ENCODE data around the gene SELENOV.
A peak's percentile ranks its signal among the peaks of the same experiment; 100 is the strongest.

SELENOV gene

DNA sequence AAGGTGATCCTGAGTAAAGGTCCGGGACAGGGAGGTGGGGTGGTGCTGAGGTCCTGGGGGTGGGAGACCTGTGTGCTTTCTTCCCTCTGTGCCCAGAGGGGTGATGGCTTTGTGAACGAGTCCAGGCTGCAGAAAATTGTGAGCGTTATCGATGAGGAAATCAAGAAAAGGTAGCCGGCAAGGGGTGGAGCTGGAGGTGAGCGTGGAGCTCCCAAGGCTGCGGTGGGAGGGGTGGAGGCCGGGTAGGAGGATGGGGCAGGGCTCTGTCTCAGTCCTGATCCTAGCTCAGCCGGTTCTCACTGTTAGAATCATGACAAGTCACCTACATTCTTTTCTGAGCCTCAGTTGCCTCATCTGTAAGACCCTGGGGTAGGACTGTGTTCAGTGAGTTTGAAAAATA lies 4.0 kb downstream of the SELENOV start:
- no peak for TF ChIP-seq CTCF (IDR thresholded peaks at IDR 0.05)
- no peak overlapping the region for H3K27ac ChIP-seq
- DNase-seq (ENCODE audit: low spot score) = no peak

GRCh38 chr19:39520541-39521484 lies 5.9 kb downstream of the SELENOV start:
- Histone ChIP-seq H3K4me3 (no peak overlapping the region), H3K27ac (no peak overlapping the region)
- DNase-seq (ENCODE audit: low spot score) = no peak
- no peak for TF ChIP-seq CTCF (IDR thresholded peaks at IDR 0.05)

More for the DNA sequence above, 4.0 kb downstream of the SELENOV start:
- H3K4me3 ChIP-seq = no peak overlapping the region

DNA sequence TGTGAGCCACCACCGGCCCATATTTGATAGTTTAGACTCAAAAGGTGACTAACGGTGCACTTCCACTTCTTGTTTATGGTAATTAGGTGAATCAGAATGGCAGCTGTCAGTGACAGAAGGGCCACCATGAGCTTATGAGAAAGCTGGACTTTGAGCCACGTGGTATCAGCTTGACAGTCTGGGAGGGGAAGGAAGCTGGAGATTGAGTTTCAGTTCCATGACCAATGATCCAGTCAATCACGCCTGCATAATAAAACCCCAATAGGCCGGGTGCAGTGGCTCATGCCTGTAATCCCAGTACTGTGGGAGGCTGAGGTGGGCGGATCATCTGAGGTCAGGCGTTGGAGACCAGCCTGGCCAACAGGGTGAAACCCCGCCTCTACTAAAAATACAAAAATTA lies 9.6 kb downstream of the SELENOV start:
- Histone ChIP-seq H3K4me3 (no peak overlapping the region), H3K27ac (no peak overlapping the region)
- no peak for TF ChIP-seq CTCF (IDR thresholded peaks at IDR 0.05)
- DNase-seq (ENCODE audit: low spot score) = no peak

- H3K4me3 ChIP-seq = no peak overlapping the region
- no peak for DNase-seq (ENCODE audit: low spot score)
- H3K27ac ChIP-seq = no peak overlapping the region
- TF ChIP-seq CTCF (IDR thresholded peaks at IDR 0.05) = no peak
Observed at GRCh38 chr19:39525205-39525604, 10.3 kb downstream of the SELENOV start.

- no peak for TF ChIP-seq CTCF (IDR thresholded peaks at IDR 0.05)
- peak overlapping the region; percentile 95 for H3K4me3 ChIP-seq
- DNase-seq (ENCODE audit: low spot score) = no peak
- peak overlapping the region; percentile 76 to 93 for H3K27ac ChIP-seq
Observed at GRCh38 chr19:39531834-39532232, 16.9 kb downstream of the SELENOV start.

DNA sequence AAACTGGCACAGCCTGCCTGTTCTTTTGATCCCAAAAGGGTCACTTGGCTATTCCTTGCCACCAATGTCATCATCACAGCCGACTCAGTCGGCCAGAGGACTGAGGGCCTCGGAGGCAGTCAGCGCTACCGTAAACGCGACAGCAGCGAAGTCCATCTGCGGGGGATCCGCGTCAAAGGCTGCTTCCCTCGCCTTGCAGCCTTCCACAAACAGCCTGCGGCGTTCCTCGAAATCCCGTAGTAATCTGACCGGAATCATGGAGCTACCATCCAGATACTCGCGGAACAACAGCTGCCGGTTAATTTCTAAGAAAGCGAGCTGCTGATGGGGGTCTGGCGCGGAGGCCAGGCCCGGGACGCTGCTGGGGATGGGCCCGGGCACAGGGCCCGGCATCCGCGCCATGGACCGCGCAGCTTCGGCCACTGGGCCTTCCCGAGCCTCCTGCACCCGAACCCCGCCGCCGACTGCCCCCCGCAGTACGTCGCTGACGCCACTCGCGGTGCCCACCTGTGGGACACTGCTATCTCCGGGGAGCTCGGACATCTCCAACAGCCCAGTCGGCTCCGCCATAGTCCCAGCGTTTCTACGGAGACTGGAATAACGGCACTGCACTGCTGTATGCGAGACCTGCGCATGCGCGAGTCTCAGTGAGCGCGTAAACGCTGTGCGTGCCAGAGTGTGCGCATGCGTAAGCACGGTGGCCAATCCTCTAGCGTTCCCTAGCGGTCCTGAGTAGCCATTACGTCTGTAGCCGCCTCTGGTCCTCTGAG lies 17.5 kb downstream of the SELENOV start, which contains the start of gene EID2B:
Gene EID2B, minus strand, starts transcription at position 620 of the 770 bp plus-strand sequence. Its CDS starts 50 bp downstream, at position 570.
- TF ChIP-seq CTCF (IDR thresholded peaks at IDR 0.05) = peak; percentile 91
- peak within 1 kb of the TSS; percentile 95 for H3K4me3 ChIP-seq
- peak; percentile 95 for DNase-seq (ENCODE audit: low spot score)
- peak within 1 kb of the TSS; percentile 76 to 93 for H3K27ac ChIP-seq
